GM11168 (cell line): ENCODE measurements around the gene ZHX3.
"Not testable (repeated sequence)": the region's sequence is repeated elsewhere in the genome, so short reads cannot be mapped to it uniquely, and the experiment has no call there.

Experiments used
- in situ Hi-C: fragments of 300-500 bp; cut with MboI; formaldehyde crosslinking; loops from one replicate; pipeline ENCODE4 v1.12.0; 2022; ENCODE audit warnings: low sequenced_read_pairs; ENCODE audit not compliant: unreplicated experiment

The ZHX3 gene

DNA sequence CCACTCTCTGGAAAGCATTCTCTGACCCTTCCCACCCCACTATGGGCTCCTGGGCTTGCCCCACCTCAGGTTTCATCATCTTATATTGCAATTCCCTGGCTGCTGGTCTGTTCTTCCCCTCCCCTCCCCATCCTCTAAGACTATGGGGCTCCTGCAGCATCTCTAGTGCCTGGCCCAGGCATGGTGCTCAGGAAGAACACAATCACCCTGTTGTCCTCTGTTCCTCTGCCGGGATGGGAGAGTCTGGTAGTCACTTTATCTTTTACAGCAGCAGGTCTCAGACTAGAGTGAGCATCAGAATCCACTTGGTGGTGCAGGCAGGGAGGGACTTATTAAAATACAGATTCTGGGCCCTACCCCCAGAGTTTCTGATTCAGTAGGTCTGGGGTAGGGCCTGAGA, 18.1 kb upstream of the ZHX3 start:
- in situ Hi-C loops = loop anchor here (10.0 kb wide), 1 partner anchor 201 kb away; the partner anchor contains the start of gene PLCG1

DNA sequence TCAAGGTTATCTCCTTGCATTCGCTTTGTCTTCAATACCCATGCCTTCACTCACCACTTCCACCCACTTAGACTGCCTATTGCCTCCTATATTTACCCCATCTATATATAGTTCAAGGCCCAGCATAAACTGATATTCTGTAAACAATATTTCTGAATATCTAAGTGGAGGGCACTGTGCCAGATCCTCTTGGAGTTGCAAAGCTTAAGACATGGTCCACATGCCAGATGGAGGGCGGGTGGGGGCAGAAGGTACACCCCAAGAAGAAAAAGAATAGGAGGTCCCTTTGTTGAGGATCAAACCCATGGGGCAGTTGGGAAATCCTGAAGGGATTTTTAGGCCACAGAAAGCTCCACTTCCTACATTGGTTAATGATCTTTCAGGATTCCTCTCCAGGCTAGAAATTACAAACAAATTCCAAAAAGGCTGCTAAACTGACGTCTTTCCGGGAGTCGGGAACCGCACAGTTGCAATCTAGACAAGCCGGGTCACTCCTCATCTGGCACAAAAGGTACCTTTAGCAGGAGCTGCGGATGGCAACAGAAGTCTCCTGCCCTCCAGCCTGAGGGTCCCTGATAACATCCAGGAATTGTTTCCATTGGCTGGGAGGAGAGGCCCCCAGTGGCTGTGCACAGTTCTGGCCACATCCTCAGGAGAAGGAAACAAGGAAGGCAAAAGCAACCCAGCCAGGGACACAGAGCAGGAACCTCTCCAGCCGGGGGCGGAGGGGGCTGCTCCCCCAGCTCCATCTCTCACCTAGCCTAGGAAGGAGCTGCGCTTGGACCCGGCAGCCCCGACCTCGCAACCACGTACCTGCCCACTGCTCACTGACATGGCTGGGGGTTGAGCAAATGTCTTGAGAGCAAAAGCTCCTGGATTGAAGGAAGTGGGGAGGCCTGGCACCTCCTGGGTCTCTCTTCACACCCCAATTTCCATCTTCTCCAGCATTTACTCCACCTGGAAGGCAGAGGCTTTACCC, 17.2 kb upstream of the ZHX3 start:
- in situ Hi-C loops = loop anchor here (10.0 kb wide), 1 partner anchor 200 kb away; the partner anchor contains the start of gene PLCG1

DNA sequence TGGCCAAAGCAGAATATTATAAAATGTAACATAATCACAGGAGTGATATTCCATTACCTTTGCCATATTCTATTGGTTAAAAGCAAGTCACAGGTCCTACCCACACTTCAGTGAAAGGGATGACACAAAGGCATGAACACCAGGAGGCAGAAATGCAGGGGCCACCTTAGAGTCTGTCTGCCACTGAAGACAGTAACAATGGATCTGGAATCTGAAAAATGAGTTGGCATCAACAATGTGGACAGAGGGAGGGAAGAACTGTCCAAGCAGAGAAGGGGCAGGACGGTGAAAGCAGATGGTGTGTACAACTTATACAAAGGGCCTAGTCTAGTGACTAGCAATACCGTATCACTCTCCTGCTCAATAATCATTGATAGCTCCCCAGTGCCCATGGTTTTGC, 16.5 kb upstream of the ZHX3 start:
- in situ Hi-C loops = loop anchor here (10.0 kb wide), 1 partner anchor 199 kb away; the partner anchor contains the start of gene PLCG1

DNA sequence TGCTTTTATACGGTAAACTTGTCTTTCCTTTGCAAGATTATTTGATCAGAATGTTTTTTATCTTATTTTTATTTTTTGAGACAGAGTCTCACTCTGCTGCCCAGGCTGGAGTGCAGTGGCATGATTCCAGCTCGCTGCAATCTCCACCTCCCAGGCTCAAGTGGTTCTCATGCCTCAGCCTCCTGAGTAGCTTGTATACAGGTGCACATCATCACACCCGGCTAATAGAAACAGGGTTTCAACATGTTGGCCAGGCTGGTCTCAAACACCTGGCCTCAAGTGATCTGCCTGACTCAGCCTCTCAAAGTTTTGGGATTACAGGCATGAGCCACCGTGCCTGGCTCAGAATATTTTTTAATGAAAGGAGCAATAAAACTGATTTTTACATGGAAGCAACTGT, 14.2 kb upstream of the ZHX3 start:
- in situ Hi-C loops = loop anchor here (10.0 kb wide), 1 partner anchor 197 kb away; the partner anchor contains the start of gene PLCG1

DNA sequence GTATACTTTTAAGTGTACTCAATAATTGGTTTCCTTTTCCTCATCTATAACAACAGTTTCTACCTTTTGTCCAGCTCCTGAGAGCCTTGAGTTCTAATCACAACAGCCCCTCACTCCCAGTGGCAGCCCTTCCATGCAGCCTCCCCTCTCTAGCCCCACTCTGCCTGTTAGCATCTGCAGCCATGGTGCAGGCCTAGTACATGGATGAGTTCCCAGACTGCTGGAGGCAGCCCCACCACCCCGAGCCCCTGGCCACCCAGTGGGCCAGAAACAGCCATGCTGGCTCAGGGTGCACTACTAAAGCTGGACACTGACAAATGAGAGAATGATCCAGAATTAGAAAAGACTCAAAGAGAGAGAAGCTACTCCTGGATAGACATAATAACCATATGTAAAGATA, 13.4 kb upstream of the ZHX3 start:
- in situ Hi-C loops = loop anchor here (10.0 kb wide), 1 partner anchor 196 kb away; the partner anchor contains the start of gene PLCG1

DNA sequence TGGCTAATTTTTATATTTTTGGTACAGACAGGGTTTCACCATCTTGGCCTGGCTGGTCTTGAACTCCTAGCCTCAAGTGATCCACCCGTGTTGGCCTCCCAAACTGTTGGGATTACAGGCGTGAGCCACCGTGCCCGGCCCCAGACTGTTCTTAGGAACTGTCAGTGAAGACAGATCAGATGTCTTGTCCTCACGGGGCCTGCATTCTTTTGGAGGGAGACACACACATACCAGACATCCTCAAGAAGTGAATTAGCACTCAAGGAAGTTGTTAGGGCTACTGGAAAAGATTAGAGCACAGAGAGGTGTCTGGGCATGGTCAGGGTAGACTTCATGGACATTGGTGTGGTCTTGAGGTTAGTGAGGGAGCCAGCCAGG, 12.8 kb upstream of the ZHX3 start:
- in situ Hi-C loops = loop anchor here (10.0 kb wide), 1 partner anchor 196 kb away; the partner anchor contains the start of gene PLCG1

DNA sequence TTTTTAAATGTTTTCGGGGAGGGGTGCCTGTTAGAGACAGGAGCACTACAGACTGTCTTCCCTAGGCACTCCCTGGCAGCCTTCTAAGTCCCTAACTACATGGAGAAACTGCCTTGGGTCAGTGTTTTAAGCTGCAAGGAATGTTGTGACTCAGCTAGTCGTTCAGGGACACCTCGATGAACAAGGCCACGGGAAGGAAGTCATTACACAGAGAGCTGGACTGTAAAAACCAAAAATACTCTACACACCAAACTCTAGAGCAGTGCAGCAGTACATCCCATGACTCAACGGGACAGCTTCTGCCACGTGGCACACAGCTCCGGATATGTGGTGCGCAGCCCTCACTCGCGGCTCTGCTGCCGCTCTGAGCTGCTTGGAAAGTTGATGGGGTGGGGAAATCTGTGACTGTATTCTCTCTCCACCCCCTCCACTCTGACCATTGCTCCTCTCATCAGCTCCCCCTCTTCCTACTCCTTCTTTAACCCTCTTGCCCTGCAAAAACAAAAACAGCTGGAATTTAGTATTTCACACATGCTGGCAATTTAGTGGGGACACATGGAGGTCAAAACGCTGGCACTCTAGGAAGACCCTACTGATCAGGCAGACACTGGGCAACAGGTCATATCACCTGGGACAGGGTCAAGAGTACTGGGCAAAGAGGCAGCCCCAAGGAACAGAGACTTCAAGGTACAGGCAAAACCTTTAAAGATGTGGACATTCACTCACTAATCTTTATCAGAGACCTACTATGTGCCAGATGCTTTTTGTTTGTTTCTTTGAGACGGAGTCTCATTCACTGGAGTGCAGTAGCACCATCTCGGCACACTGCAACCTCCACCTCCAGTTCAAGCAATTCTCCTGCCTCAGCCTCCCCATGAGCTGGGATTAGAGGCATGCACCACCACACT, 12.2 kb upstream of the ZHX3 start:
- in situ Hi-C loops = loop anchor here (10.0 kb wide), 1 partner anchor 195 kb away; the partner anchor contains the start of gene PLCG1

DNA sequence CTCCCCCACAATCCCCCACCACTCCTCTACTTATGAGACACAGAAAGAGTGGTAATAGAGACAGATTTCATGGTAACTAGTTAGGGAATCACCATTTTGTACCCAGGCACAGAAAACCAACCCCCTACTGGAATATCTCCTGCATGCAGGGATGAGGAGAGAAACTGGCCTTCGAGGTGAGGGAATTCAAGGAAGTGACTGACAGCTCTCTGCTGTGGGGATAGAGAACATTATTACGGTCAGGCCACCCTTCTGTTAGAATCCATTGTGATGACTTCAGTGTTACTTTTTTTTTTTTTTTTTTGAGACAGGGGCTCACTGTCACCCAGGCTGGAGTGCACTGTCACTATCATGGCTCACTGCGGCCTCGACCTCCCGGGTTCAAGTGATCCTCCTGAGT, 9.6 kb upstream of the ZHX3 start:
- in situ Hi-C loops = no loop called here

DNA sequence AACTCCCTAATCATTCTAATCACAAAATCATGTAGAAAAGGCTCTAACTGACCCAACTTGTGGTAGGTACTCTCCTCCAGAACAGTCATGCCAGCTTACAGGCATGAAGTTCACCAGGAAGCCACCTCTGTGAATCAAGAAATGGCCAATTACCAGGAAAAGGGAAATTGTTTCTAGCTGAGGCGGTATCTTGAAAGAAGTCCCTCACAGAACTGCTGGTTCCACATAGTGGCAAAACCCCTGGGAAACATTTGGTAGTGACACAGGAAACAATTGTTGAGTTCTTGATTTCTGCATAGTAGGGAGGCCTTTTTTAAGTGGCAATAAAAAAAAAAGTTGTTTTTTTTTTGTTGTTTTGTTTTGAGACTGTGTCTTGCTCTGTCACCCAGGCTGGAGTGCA, 3.4 kb upstream of the ZHX3 start:
- in situ Hi-C loops = no loop called here

DNA sequence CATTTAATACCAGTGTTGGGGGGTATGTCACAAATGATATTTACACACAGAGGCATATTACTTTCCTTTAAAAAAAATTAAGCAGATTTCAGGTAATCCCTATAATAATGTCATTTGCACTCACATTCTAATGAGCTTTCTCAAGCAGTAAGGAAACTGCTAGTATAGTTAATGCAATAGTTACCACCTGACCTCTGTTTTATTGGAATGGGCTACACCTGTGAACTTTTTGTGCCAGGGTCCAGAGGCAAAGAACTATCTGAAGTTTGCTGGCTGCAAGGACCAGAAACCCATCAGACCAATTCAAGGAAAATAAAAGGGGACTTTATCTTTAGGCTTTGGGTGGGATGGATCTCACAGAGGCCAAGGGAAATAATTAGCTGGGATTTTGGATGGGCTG, 2.9 kb upstream of the ZHX3 start:
- in situ Hi-C loops = no loop called here

DNA sequence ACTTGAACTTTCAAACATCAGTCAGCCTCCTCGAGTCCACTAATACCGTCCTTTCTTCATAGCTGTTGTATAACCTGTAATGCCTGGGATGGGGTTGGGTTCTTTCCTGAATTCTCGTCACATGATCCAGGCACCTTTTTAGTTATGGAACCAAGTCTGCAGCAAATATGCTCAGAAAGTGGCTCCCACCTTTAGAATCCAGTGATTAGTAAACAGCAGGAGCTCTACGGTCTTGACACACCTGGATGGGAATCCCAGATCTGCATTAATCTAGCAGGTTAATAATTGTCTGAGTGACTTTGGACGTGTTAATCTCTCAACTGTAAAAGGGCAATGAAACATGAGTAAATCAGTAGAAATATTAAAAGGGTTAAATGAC, 729 bp upstream of the ZHX3 start:
- in situ Hi-C loops = no loop called here

DNA sequence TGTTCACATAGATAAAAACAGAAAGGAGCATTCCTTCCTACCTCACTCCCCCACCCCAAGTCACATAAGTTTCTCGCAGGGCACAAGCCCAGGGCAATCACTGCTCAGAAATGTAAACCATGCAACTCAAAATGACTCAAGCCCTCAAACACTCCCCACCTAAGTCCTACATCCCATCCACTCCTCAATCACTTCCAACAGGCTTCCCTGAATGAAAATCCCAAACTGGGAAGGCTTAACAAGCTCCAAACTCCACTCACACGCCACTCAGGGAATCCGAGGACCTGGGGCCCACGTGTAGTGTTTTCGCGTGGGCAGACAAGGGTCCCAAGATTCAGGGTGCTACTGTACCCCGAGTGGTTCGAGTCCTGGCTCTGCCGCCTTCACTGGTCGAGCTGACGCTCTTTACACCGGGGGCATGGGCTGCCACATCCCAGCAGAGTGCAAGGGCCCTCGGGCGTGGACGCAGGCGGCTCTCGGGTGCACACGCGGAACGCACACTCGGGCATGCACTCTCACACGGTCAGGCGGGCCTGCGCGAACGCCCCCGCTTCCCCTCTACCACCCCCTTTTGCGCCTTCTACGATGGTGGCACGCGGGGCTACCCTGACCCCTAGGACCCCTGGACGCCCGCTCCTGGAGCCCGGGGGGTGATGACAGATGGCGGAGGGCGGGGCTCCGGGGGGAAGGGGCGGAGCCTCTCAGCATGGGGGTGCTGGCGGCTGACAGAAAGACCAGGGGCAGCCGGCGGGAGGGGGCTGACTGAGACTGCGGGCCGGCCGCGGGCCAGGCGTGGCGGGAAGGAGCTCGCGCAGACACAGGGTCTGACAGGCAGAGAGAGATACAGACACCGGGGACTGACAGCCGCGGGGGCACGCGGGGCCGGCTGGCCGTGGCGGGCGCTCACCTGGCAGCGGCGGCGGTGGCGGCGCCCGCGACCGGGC, 657 bp downstream of the ZHX3 start:
- in situ Hi-C loops = no loop called here

DNA sequence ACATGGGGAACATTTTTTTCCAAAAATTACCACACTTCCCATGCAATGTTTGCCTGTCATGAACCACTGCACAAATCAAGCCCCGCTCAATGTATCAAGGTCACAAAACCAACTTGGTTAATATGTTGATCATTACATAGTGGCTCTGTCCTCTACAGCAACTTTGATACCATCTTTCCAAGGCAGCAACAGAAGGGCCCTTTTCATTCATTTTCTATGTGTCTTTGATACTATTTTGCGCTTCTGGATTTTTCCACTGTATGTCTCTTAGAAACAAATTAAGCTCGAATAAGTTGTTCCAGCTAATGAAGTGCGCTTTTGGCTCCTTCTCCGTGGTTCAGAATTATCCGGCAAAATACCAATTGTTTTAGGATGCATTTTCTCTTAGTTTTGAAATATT, 1.5 kb downstream of the ZHX3 start:
- in situ Hi-C loops = no loop called here

DNA sequence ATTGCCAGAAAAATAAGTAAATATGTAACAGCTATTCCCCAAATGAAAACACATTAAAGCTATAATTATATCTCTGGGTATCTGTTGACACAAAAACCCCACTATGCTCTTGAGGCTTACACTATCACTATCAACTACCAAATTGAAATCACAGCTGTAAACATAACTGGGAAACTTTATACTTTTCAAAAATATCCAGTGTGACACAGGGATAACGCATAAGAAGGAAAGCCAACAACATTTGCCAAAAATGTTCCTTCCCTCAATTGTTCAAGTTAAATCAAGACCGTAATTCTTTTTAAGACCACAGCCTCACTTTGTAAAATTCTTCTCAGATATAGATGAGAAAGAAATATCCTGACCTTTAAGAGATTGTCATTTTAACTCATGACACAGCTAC, 3.1 kb downstream of the ZHX3 start:
- in situ Hi-C loops = no loop called here

DNA sequence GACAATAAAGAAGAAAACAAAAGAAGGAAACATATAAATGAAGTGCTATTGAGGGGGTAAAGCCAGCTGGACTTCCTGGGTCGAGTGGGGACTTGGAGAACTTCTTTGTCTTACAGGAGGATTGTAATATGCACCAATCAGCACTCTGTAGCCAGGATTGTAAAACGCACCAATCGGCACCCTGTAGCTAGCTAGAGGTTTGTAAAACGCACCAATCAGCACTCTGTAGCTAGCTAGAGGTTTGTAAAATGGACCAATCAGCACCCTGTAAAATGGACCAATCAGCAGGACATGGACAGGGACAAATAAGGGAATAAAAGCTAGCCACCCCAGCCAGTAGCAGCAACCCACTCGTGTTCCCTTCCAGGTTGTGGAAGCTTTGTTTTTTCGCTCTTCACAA, 5.5 kb downstream of the ZHX3 start:
- in situ Hi-C loops = not testable (repeated sequence)

DNA sequence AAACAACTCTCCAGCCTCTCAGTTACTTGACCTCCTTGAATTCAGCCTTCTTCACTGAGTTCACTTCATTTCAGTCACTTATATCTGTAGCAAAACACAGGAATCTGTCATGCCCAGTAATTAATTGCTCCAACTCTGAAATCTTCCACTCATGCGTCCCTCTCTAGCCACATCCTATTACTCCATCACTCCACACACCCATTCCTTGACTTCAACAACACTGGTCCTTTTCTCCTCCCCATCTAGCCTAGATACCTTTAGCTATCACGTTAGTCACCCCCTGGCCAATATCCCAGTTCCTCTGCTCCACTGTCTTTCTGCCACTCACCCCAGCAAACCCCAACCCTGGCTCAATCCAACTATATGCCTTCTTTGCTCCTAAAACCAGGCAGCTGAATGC, 7.7 kb downstream of the ZHX3 start:
- in situ Hi-C loops = no loop called here

DNA sequence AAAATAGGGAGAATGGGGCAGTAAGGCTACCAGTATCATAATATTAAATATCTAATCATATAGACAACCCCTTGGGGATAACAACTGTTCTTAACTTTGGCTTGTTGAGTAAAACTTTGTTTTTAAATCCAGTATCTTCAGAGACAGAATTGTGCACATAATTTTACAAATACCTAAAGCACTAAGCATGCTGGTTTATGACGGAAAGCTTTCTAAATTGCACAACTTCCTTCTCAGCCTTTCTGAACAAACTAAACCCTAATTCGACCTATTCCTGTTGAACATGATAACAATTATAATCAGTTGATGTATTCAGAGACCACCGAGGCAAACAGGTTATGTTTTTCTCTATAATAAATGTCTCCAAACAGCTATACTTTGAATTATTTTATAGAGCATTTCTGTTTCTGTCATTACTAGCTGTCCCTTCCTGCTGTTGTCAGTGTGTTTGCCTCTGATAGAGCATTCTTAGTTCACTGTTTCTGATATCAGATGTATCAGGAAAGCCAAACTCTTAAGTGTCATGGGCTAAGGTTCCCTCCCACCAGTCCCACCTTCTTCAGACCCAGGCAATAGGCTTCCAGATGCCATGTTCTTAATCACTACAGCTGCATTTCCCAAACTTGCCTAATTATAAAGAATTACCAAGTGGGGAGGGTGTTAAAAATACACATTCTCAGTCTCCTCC, 8.7 kb downstream of the ZHX3 start:
- in situ Hi-C loops = no loop called here

DNA sequence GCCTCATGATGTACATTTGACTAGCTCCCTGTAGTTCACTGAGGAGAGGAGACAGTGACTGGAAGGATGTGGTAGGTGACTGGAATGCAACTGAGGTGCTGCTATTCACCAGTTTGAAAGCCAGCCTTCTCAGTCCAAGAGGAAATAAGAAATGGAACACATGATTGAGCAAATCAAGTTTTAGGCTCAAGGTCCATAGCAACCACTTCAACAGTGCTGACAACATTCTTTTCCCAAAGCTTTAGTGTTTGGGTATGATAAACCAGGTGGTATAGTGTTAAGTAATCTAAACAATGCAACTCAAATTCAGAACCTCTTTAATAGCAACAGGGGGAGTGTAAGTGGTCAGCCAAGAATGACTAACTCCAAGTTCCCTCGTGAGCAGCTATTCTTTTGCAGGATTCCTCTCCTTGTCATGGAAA, 9.2 kb downstream of the ZHX3 start:
- in situ Hi-C loops = no loop called here

DNA sequence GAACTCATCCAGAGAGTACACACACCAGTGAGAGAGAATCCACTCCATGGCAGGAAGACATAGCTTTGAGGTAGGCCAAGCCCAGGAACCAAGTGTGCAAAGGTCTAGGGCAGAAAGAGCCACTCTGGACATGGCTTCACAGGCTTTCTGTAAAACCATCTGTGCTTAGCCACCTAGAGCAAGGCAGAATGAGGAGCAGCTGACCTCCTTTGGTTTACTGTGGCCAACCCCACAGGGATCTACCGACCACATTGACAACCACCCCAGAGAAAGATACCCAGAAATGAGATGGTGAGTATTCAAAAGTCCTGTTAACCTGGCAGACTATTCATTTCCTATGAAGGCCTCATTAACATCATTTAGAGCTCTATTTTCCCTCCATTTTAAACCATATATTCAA, 10.5 kb downstream of the ZHX3 start:
- in situ Hi-C loops = no loop called here
